H4 (cell line): Measurements from ENCODE around the gene EEIG2. TPM values are rescaled to one million over a fixed set of nuclear protein-coding genes. Genes with fewer than 3 reads are reported as not detected.
"Not testable (repeated sequence)": the region's sequence is repeated elsewhere in the genome, so short reads cannot be mapped to it uniquely, and the experiment has no call there.

ENCODE experiments used
- DNase-seq: peaks from one replicate; pipeline ENCODE4 v3.0.0-alpha.2; 2015; ENCODE audit warnings: low spot score
- total RNA-seq: library from RNA; depleted of rRNA; stranded (reverse); fragments of >200 nt; shearing (Covaris generic); gene quantifications from 2 replicates; pipeline ENCODE4 v1.2.3, GENCODE V29; 2014; rRNA removed

Gene EEIG2
- 5.1 and 6.9 TPM in 2 replicates for total RNA-seq

DNA sequence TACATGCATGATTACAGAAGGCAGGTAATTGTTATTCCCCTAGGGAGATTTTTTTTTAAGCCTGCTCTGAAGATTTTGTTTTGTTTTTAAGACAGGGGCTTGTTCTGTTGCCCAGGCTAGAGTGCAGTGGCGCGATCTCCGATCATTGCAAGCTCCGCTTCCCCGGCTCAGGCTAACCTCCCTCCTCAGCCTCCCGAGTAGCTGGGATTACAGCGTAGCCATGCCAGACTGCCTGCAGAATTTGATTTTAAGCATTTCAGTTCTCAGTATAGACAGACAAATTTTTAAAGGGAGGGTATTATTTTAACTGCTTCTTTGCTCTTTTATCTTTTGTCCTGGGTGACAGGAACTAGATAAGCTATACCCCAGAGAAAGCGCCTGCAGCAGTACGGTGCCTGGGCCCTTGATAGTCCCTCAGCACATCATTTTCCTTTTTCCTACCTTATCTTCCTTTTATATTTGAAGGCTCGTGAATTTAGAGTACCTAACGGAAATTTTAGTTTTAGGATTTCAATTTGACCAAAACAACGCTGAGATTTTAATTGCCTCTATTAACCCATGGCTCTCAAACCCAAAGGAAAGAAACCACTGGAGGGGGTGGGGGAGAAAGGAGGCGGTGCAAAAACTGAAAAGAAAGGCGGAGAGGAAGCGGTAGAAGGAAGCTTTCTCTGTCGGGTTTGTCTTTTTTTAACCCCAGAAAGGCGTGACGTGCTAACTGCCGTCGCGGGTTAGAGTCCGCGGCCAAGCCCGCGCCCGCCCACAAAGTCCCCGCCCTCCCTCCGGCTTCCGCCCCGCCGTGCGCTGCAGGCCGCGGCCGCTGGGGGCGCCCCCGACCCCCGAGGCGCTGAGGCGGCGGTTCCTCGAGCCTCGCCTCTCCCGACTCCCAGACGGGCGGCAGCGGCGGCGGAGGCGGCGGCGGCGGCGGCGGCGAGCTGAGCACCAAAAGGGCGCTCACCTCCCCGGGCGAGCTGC is at the start of gene EEIG2:
Gene EEIG2, plus strand, starts transcription at position 886 of the 972 bp plus-strand sequence. CDS start 329 bp downstream, outside the sequence.
- peak; percentile 84 for DNase-seq

DNA sequence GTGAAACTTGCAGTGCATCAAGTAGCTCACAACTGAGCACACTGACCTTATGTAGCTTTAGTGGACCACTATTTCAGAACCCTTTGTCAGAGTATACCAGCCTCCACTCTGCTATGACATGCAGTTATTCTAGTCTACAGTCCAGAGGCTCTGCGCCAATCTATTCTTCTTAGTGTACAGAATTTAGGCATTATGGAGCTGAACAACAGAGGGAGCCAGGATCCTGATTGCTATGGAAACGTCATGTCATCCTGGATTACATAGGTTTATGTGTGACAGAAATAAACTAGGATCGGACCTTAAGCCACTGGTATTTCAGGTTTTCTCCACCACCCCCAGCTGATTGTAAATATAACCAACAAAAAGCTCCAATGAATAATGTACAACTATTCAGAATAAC is 48.1 kb upstream of the EEIG2 start:
- DNase-seq = no peak

DNA sequence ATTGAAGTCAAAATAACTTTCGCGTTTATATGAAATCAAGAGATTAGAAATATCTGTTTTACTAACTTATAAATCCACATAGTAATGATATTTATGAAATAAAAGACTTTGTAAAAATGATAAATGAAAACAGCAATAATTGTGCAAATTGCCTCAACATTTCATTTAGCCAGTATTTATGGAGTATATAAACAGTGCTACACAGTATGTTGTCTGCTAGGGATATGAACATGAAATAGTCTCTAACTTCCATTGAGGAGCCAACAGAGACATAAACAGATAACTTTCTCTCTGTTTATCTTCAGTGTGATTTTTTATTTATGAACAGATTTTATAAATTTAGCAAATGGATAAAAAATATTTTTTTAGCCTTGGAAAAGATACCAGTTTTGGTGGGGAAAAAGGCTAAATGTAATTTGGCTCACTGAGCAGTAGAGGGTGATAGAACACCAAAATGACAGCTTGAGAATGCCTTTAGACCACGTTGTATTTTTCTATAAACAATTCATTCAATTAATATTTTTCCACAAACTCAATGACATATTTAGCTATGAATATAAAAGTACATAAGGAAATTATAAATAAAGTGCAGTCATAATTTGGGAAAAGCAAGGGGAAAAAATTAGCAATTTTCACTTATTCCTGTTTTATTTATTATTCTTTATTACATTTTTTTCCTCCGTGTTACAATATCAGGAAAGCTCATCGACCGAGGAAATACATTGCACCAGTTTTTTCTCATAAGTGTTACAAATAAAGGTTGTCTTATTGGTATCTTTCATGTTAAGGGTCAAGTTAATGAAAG is 47.5 kb upstream of the EEIG2 start:
- DNase-seq = no peak

DNA sequence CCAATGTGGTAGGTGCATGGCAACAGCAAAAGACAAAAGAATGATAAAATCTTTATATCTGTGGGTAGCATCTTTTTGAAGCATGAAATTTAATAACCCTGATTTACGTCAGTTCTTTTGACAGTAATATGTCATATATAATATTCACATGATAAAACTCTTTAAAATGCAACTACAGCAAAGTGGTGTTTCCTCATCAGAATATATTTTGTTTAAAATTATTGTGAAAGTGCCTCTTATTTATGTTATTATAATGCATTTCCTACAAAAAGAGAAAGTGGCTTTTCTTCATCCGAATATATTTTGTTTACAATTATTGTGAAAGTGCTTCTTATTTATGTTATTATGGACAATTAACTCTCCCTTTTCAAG is 46.9 kb upstream of the EEIG2 start:
- no peak for DNase-seq

DNA sequence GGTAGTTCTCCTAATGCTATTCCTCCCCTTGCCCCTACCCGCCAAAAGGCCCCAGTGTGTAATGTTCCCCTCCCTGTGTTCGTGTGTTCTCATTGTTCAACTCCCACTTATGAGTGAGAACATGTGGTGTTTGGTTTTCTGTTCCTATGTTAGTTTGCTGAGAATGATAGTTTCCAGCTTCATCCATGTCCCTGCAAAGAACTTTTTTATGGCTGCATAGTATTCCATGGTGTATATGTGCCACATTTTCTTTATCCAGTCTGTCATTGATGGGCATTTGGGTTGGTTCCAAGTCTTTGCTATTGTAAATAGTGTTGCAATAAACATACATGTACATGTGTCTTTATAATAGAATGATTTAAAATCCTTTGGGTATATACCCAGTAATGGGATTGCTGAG is 46.0 kb upstream of the EEIG2 start:
- DNase-seq = not testable (repeated sequence)

DNA sequence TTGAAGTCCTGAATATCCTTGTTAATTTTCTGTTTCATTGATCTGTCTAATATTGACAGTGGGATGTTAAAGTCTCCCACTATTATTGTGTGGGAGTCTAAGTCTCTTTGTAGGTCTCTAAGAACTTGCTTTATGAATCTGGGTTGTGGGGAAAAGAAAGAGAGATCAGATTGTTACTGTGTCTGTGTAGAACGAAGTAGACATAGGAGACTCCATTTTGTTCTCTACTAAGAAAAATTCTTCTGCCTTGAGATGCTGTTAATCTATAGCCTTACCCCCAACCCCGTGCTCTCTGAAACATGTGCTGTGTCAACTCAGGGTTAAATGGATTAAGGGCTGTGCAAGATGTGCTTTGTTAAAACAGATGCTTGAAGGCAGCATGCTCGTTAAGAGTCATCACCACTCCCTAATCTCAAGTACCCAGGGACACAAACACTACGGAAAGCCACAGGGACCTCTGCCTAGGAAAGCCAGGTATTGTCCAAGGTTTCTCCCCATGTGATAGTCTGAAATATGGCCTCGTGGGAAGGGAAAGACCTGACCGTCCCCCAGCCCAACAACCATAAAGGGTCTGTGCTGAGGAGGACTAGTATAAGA is 42.5 kb upstream of the EEIG2 start:
- DNase-seq = not testable (repeated sequence)

DNA sequence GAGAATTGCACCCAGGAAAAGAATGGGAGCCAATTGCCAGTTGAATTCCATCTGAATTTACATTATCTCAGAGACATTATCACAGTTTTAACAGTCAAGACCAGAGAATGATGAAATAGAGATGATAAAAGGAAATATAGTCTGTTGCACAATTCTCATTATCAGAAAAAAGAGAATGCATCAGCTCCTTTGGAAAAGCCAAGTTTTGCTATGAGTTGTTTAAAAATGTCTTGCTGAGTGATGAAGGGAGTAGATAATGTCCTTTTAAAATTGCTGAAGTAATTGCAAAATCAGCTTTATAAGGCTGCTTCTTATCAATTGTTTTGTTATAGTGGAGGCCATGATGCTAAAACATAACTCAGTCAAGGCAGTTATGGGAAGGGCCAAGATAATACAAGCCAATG is 37.9 kb upstream of the EEIG2 start:
- DNase-seq = no peak

DNA sequence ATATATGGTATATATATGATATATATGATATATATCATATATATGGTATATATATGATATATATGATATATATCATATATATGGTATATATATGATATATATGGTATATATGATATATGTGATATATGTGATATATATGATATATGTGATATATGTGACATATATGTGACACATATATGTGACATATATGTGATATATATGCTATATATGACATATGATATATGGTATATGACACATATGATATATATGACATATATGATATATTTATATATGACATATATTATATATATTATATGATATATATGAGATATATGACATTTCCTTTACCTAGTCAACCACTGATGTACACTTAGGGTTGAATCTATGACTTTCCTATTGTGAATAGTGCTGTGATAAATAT is 36.1 kb upstream of the EEIG2 start:
- DNase-seq = no peak

DNA sequence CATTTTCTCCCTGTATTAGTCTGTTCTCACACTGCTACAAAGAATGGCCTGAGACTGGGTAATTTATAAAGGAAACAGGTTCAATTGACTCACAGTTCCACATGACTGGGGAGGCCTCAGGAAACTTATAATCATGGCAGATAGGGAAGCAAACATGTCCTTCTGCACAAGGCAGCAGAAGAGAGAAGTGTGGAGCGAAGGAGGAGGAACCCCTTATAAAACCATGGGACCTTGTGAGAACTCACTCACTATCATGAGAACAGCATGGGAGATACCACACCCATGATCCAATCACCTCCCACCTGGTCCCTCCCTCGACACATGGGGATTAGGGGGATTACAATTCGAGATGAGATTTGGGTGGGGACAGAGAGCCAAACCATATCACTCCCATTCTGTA is 35.2 kb upstream of the EEIG2 start:
- no peak for DNase-seq

DNA sequence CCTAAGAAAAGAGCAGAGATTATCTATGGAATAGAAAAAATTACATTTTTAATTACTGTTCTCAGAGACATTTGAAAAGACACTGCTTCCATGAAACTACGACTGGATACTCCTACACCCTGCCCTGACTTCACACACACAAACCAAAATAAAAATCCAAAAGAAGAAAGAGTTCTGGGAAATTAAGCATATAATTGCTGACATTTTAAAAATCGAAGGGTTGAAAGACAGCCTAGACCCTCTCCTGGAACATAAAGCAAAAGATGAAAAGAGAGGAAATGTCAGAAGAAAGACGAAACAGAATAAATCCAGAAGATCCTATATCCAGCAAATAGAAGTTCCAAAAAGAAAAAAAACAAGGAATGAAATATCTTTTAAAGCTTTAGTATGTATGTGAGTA is 32.8 kb upstream of the EEIG2 start:
- DNase-seq = no peak

DNA sequence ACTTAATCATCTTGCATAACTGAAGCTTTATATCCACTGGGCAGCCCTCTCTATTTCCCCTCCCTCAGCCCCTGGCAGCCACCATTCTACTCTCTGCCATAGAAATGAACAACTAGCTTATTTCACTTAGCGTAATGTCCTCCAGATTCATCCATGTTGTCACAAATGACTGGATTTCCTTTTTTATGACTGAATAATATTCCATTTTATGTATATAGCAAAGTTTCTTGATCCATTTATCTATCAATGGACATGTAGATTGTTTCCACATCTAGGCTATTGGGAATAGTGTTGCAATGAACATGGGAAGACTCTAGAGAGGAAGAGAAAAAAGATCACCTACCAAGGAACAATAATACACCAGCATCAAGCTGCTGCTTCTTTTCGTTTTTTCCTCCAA is 32.1 kb upstream of the EEIG2 start:
- DNase-seq = no peak

DNA sequence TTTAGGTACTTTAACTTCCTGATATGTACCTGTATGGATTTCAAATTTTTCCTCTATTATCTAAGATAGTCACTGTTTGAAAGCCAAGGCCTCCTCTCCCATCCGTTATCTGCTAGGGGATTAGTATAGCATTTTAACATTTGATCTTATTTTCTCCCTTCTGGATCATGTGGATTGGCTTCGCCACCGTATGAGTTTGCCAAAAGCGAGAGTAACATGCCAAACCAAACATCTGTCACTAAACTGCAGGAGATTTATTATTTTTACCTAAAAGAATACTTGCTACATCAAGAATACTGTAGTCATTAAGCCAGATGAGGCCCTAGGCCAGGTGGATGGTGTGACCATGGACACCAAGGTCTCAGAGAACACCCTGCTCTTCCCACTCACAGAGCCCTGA is 28.5 kb upstream of the EEIG2 start:
- no peak for DNase-seq

DNA sequence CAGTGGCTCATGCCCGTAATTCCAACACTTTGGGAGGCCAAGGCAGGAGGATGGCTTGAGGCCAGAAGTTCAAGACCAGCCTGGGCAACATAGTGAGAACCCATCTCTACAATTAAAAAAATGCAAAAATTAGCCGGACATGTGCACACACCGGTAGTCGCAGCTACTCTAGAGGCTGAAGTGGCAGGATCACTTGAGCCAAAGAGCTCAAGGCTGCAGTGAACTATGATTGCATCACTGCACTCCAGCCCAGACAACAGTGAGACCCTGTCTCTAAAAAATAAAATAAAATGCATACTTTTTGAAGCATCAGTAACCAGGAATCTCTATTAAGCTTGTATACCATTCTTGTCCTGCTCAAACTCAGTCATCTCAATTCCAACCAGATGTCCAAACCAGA is 27.2 kb upstream of the EEIG2 start:
- DNase-seq = no peak

DNA sequence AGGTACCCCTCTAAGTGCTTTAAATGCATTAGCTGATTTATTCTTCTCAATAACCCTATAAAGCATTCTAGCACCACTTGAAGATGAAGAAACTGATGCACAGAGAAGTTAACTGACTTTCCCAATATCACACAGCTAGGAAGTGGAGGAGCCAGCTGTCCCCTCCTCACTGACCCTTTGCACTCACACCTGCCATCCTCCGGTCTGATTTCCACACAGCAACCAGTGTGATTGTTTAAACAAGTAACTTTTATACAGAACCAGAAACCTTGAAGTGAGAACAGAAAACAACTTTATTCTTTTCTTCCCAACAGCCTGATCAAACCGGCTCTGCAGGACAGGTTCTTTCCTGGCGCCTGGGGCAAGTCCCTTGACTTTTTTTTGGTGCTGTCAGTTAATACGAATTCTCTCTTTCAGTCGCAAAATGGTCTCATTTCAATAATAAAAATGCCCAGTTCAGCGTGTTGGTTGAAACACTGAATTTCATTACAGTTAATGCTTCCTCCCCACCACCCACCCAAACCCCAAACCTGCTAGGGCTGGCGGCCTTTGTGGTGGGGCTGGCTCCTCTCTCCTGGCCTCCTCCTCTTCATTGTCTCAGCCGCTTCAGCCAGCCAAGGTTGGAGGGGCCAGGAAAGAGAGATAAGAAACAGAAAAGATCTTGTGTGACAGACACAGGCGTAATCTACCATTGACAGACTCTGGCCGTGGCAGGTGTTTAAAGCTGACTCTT is 26.4 kb upstream of the EEIG2 start:
- no peak for DNase-seq

DNA sequence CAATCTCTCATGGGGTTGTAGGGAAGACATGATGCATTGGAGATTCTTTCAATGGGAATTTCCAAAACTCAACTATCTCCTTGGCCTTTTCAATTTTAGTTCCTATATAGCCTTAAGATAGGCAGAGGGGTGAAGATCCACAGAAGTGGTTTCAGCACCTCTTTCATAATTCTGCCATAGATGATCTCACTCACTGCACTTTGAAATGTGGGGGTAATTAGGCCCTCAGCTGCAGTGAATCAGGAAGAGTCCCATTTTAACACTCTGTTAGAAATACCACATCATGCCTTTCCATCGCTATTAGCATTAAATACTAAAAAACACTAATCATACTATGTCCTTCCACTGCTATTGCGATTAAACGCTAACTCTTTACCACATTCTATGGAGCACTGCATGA is 25.1 kb upstream of the EEIG2 start:
- no peak for DNase-seq

DNA sequence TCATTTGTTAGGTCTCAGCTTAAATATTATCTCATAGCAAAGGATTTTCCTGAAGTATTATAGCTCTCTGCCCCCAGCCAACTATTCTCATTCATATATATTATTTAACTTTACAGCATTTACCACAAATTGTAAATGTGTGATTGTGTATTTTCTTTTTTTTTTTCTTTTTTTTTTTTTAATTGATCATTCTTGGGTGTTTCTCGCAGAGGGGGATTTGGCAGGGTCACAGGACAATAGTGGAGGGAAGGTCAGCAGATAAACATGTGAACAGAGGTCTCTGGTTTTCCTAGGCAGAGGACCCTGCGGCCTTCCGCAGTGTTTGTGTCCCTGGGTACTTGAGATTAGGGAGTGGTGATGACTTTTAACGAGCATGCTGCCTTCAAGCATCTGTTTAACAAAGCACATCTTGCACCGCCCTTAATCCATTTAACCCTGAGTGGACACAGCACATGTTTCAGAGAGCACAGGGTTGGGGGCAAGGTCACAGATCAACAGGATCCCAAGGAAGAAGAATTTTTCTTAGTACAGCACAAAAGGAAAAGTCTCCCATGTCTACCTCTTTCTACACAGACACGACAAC is 24.5 kb upstream of the EEIG2 start:
- DNase-seq = not testable (repeated sequence)

DNA sequence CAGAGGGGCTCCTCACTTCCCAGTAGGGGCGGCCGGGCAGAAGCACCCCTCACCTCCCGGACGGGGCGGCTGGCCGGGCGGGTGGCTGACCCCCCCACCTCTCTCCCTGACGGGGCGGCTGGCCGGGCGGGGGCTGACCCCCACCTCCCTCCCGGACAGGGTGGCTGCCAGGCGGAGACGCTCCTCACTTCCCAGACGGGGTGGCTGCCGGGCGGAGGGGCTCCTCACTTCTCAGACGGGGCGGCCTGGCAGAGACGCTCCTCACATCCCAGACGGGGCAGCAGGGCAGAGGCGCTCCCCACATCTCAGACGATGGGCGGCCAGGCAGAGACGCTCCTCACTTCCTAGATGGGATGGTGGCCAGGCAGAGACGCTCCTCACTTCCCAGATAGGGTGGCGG is 23.9 kb upstream of the EEIG2 start:
- not testable (repeated sequence) for DNase-seq

DNA sequence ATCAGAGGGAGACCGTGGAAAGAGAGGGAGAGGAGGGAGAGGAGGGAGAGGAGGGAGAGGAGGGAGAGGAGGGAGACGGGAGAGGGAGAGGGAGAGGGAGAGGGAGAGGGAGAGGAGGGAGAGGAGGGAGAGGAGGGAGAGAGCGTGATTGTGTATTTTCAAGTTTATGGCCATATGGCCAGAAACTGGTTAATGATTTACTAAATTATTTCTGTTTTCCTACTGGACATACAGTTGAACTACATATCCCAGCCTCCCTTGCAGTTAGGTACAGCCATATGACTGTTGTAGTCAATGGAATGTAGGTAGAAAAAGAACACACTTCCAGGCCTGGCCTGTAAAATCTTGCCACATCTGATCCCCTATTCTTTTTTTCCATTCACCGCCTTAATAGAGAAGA is 23.1 kb upstream of the EEIG2 start:
- DNase-seq = not testable (repeated sequence)

DNA sequence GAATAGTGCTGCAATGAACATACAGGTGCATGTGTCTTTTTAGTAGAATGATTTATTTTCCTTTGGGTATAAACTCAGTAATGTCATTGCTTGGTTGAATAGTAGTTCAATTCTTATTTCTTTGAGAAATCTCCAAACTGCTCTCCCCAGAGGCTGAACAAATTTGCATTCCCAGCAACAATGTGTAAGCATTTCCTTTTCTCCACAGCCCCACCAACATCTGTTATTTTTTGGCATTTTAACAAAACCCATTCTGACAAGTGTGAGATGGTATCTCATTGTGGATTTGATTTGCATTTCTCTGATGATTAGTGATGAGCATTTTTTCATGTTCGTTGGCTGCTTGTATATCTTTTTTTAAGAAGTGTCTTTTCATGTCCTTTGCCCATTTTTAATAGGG is 21.9 kb upstream of the EEIG2 start:
- DNase-seq = no peak

DNA sequence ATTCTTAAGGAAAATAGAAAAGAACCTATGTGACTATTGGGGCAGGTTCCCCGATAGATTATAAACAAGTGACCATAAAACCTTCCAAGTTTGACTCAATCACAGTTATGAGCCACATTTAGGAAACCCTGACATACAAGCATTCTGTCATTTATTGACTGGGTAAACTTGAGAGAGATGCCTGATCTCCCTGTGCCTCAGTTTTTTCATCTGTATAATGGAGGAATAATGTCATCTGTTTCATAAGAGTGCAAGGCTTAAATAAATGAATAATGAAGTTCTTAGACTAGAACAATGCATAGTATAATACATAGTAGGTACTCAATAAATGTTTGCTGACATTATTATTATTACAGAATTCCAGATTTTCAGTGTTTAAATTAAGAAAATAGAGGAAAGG is 18.9 kb upstream of the EEIG2 start:
- DNase-seq = no peak

DNA sequence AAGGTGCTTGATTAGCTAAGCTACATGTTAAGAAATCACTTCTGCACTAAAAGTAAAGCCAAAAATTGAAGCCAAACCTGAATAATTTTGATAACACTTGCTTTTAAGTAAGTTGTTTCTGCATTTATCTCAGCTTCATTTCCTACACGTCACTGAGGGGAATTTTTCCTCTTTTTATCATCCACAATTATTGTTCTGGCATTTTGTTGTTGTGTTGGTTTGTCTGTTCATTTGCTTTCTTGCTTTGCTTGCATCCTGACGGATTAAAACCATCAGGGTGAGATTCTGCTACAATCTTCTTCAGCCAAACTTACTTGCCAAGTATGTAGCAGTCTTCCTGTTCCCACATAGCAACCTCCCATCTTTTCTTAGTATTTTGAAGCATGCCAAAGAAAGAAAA is 18.0 kb upstream of the EEIG2 start:
- DNase-seq = no peak
